GM21447 (cell line): ENCODE data around the gene C22orf23.
"Not testable (repeated sequence)": the region's sequence is repeated elsewhere in the genome, so short reads cannot be mapped to it uniquely, and the experiment has no call there.

Experiments
- ATAC-seq: cut with Tn5 transposase; IDR thresholded peaks from one replicate; pipeline ENCODE4 v1.9.1; 2021; ENCODE audit not compliant: unreplicated experiment

The C22orf23 gene

GRCh38 chr22:37957232-37957631, 3.8 kb upstream of the C22orf23 start:
- ATAC-seq: no peak

- not testable (repeated sequence) for ATAC-seq
These were observed 2.5 kb upstream of the C22orf23 start for GRCh38 chr22:37955825-37956397.

GRCh38 chr22:37954686-37955085, 1.3 kb upstream of the C22orf23 start:
- ATAC-seq: no peak

GRCh38 chr22:37953062-37953436, 352 bp downstream of the C22orf23 start:
- ATAC-seq: peak; percentile 41

- ATAC-seq: not testable (repeated sequence)
These were observed 772 bp downstream of the C22orf23 start for GRCh38 chr22:37952629-37953028.

- no peak for ATAC-seq
These were observed 2.1 kb downstream of the C22orf23 start for GRCh38 chr22:37951305-37951704.

- ATAC-seq: not testable (repeated sequence)
These were observed 6.1 kb downstream of the C22orf23 start for GRCh38 chr22:37947142-37947795.

- not testable (repeated sequence) for ATAC-seq
These were observed 9.0 kb downstream of the C22orf23 start for GRCh38 chr22:37944423-37944822.

GRCh38 chr22:37943825-37944198, 9.6 kb downstream of the C22orf23 start:
- no peak for ATAC-seq

GRCh38 chr22:37943136-37943824, 10.1 kb downstream of the C22orf23 start:
- ATAC-seq: no peak

GRCh38 chr22:37942133-37942532, 11.3 kb downstream of the C22orf23 start:
- ATAC-seq: no peak

- no peak for ATAC-seq
These were observed 12.6 kb downstream of the C22orf23 start for GRCh38 chr22:37940698-37941376.

- peak; percentile 56 for ATAC-seq
These were observed 19.6 kb downstream of the C22orf23 start for GRCh38 chr22:37933711-37934376.

- no peak for ATAC-seq
These were observed 20.4 kb downstream of the C22orf23 start for GRCh38 chr22:37932821-37933578.

- ATAC-seq: no peak
These were observed 21.0 kb downstream of the C22orf23 start for GRCh38 chr22:37932401-37932800.

GRCh38 chr22:37931893-37932389, 21.5 kb downstream of the C22orf23 start:
- no peak for ATAC-seq

GRCh38 chr22:37930952-37931440, 22.4 kb downstream of the C22orf23 start:
- no peak for ATAC-seq

- no peak for ATAC-seq
These were observed 23.0 kb downstream of the C22orf23 start for GRCh38 chr22:37930270-37930951.

- no peak for ATAC-seq
These were observed 24.0 kb downstream of the C22orf23 start for GRCh38 chr22:37929390-37929789.

- no peak for ATAC-seq
These were observed 25.8 kb downstream of the C22orf23 start for GRCh38 chr22:37927637-37927936.
